ENCODE measurements around the gene ZNF700.

- TF ChIP-seq CTCF (IDR thresholded peaks at IDR 0.05) (no peak), POLR2A (IDR thresholded peaks at IDR 0.05) (no peak), EP300 (IDR thresholded peaks at IDR 0.05) (no peak)
Observed at GRCh38 chr19:11944656-11945055, 19.7 kb downstream of the ZNF700 start.
